HG03045 (cell line): Measurements from ENCODE around the gene KIFC3.
"Not testable (repeated sequence)": the region's sequence is repeated elsewhere in the genome, so short reads cannot be mapped to it uniquely, and the experiment has no call there.

Source experiments
- ATAC-seq: cut with Tn5 transposase; IDR thresholded peaks from one replicate; pipeline ENCODE4 v1.9.1; 2021; ENCODE audit warnings: mild to moderate bottlenecking, moderate library complexity; ENCODE audit not compliant: unreplicated experiment

KIFC3 gene, protein sequence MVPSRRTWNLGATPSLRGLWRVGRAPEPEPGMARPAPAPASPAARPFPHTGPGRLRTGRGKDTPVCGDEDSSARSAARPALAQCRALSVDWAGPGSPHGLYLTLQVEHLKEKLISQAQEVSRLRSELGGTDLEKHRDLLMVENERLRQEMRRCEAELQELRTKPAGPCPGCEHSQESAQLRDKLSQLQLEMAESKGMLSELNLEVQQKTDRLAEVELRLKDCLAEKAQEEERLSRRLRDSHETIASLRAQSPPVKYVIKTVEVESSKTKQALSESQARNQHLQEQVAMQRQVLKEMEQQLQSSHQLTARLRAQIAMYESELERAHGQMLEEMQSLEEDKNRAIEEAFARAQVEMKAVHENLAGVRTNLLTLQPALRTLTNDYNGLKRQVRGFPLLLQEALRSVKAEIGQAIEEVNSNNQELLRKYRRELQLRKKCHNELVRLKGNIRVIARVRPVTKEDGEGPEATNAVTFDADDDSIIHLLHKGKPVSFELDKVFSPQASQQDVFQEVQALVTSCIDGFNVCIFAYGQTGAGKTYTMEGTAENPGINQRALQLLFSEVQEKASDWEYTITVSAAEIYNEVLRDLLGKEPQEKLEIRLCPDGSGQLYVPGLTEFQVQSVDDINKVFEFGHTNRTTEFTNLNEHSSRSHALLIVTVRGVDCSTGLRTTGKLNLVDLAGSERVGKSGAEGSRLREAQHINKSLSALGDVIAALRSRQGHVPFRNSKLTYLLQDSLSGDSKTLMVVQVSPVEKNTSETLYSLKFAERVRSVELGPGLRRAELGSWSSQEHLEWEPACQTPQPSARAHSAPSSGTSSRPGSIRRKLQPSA

GRCh38 chr16:57802341-57803133, at the start of gene KIFC3:
Gene KIFC3 (minus strand): TSS chr16:57802491. CDS start chr16:57798243, 4,248 bp downstream.
- ATAC-seq: no peak

DNA sequence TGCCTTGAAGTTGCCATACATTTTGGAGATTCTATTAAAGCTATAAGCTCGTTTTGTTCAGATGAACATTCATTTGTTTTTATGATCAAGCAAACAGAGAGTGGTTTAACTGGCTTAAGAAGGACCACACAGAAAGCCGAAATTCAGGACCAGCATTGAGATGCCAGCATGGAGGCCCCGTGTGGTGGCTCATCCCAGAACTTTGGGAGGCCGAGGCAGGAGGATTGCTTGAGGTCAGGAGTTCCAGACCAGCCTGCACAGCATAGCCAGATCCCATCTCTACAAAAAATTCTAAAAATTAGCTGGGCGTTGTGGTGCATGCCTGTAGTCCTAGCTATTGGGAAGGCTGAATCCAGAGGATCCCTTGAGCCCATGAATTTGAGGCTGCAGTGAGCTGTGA, 45.9 kb upstream of the KIFC3 start:
- no peak for ATAC-seq

DNA sequence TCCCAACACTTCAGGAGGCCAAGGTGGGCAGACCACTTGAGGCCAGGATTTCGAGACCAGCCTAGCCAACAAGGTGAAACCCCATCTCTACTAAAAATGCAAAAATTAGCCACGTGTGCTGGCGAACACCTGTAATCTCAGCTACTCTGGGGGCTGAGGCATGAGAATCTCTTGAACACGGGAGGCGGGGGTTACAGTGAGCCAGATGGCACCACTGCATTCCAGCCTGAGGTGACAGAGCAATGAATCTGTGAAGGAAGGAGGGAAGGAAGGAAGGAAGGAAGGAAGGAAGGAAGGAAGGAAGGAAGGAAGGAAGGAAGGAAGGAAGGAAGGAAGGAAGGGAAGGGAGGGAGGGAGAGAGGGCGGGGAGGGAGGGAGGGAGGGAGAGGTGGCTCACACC, 44.6 kb upstream of the KIFC3 start:
- ATAC-seq: not testable (repeated sequence)

DNA sequence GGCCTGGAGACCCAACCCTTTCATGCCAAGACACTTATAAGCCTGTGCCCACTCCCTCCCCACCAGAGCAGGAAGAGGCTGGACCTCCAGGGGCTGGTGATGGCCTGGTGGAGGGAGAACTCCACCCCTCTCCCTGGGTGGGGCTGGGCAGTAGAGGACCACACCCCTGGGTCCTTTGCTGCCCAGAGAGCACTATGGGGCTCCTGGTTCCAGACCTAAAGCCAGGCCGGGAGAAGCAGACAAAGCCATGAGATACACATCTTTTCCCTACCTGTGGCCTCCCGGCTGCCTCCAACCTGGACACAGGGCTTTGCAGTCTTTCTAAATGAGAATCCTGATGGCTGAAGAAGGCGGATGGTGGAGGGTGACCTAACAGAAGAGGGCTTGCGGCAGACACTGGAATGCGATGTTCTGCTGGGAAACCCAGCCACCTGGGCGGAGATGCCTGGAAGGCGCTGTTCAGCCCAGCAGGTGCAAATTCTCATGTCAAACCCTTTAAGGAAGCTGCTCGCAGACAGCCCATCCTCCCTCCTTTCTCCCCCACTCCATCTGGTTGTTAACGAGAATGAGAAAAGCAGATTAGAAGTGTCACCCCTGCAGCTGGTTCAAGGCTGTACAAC, 43.9 kb upstream of the KIFC3 start:
- no peak for ATAC-seq

- no peak for ATAC-seq
Observed at GRCh38 chr16:57845115-57845514, 42.8 kb upstream of the KIFC3 start.

- ATAC-seq: no peak
Observed at GRCh38 chr16:57844416-57845030, 42.2 kb upstream of the KIFC3 start.

DNA sequence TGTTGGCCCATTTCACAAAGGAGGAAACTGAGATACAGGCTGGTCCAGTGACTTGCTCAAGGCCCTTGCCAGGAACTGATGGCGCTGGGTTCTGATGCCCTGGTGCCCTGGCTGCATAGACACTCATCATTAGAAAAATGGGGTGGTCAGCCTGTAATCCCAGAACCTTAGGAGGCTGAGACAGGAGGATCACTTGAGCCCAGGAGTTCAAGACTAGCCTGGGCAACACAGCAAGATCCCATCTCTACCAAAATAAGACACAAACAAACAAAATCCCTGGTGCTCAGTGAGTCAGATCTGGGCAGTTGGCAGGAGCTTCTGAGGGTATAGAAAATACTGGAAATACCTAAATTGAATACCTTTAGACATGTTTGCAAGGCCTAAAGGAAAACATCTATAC, 41.1 kb upstream of the KIFC3 start:
- no peak for ATAC-seq

DNA sequence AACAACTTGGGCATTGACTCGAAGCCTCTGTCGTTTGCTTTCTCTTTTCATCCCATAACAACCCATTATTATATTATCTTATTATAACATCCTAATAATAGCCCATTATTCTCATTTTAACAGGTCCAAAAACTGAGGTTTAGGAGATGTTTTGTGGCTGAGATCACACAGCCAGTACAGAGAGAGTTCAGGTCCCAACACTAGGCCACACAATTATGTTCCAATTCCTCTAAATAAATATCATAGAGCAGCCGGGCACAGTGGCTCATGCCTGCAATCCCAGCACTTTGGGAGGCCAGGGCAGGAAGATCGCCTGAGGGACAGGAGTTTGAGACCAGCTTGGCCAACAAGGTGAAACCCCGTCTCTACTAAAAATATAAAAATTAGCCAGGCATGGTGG, 40.3 kb upstream of the KIFC3 start:
- no peak for ATAC-seq

GRCh38 chr16:57840833-57841232, 38.5 kb upstream of the KIFC3 start:
- no peak for ATAC-seq

DNA sequence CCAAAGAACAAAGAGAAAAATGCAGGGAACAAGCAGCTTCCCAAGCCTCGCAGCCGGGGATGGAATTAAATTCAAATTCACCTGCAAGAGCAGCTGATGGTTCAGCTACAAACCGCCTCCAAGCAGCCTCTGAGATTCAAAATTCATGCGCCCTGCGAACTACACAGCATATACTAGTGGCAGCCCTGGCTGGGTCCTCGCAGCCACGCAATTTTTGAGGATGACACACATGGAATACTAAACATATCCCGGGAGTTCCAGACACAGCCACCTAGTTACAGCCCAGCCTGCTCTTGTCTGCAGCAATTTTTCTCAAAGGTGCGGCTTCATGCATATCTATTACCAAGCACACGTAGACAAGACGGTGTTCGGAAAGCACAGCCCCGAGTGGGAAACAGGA, 35.9 kb upstream of the KIFC3 start:
- ATAC-seq: no peak

DNA sequence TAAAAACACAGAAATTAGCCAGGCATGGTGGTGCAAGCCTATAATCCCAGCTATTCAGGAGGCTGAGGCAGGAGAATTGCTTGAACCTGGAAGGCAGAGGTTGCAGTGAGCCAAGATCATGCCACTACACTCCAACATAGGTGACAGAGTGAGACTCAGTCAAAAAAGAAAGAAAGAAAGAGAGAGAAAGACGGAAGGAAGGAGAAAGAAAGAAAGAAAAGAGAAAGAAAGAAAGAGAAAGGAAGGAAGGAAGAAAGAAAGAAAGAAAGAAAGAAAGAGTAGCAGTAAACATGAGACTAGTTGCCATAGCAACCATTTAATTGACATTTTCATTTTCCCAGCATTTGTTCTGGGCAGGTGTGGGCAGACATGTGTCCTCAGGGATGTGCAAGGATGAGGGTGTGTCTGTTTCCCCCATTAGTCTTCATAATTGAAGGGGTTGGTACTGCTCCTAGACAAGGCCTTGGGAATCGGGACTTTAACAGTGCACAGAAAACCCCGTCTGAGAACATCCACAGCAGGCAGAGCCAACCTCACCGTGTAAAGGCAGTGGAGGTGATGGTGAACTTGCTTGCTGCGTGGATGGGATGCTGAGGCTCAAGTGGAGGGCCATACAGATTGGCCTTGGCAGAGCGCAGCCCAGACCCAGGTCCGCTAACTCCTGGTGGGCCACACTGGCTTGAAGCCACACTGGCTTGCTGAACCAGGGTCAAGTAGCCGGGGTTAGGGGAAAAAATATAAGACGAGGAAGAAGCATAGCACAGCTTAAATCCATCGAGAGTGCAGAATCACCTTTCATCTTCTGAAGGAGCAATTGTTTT, 35.2 kb upstream of the KIFC3 start:
- ATAC-seq: no peak

GRCh38 chr16:57835439-57835838, 33.1 kb upstream of the KIFC3 start:
- ATAC-seq: not testable (repeated sequence)

DNA sequence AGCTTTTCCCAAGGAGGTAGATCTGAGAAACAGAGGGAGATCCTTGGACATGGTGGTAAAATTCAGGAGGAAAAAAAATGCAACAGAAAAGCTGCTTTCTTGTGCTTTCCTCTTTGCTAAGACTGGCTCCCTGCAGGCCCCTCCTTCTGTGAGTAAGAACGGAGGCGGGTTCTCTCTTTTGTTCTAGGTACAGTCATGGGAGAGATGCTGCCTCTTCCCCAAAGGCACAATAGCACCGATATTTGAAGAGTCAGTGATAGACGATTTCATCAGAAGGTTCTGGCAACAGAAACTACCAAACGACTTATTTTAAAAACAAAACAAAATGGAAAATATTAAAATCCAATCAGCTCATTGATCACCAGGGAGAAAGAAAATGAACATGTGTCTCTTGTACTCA, 32.6 kb upstream of the KIFC3 start:
- ATAC-seq: no peak

DNA sequence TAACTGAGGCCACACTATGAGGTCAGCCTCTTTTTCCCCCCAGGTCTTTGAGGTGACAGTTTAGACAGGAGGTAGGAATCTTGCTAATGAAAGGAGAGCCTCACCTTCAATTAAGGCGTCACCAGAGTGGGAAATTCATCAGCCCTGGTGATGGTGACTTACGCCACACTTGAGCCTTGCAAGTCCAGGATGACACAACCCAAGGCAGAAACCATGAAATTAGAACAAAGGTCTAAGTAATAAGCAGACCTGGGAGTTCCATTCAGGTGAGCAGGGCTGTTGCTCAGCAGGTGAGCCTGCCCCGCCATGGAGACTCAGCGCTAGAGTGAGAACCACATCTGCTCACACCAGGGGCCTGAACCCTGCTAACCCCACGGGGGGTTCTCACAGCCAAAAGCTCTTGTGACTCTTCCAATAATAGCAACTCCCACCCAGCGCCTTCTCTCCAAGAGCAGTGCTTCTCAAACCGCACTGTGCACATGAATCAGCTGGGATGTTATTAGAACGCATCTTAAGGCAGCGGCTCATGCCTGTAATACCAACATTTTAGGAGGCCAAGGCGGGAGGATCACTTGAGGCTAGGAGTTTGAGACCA, 28.7 kb upstream of the KIFC3 start:
- no peak for ATAC-seq

GRCh38 chr16:57829969-57830360, 27.7 kb upstream of the KIFC3 start:
- no peak for ATAC-seq

DNA sequence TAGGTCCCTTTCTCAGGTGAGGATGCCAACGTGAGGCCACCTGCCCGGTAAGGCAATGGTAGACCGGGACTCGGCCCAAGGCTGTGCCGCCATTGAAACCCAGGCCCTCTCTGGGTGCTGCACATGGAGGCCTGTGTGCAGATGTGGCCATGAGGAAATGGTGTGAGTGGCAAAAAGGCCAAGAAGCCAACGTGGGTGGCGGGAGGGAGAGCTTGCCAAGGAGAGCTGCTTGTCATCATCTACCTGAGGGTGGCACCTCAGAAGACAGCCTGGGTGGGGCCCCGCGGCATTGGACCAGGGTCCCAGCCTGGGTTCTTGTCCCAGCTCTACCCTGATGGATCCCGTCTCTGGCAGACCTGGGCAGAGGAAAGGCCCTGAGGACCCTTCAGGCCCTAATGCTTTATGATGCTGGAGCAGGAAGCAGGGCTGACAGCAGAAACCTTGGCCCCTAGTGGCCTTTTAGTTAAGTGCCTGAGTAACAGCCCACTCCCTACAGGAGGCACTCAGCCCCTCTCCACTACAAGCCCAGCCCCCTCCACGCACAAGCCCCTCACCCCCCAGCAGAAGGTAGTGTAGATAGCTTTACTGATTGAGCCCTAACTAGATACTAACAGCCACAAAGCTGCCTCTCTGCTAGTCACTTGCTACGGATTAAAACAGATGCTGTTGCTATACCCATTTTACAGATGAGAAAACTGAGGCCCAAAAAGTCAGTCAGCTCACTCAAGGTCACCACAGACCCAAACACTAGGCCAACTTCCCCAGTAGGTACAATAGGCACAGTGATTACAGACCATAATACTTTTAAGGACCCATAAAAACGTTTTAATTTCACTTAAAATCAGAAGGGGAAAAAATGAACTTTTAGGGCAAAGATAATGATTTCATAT, 26.2 kb upstream of the KIFC3 start:
- ATAC-seq: no peak

GRCh38 chr16:57826706-57827625, 24.7 kb upstream of the KIFC3 start:
- ATAC-seq: no peak
